K562 (cell line): ENCODE measurements around the gene DGKA. TPM values are rescaled to one million over a fixed set of nuclear protein-coding genes. Genes with fewer than 3 reads are reported as not detected.

Experiments used
- ARID2 ChIP-seq: fragments of 450-650 bp; IDR thresholded peaks from 2 replicates; pipeline ENCODE4 v1.6.1; 2017; ENCODE audit warnings: antibody characterized with exemption, mild to moderate bottlenecking
- BCOR ChIP-seq: fragments of 450-650 bp; IDR thresholded peaks from 2 replicates; pipeline ENCODE4 v1.6.1; 2016
- BRD4 ChIP-seq: fragments of 200-600 bp; sonication (generic); IDR thresholded peaks from 2 replicates; pipeline ENCODE4 v1.6.1; 2017; ENCODE audit warnings: inconsistent platforms
- C11orf30 ChIP-seq: fragments of 450-650 bp; IDR thresholded peaks from 2 replicates; pipeline ENCODE4 v1.6.1; 2016; ENCODE audit warnings: low read depth, mild to moderate bottlenecking
- EP400 ChIP-seq: fragments of 450-650 bp; IDR thresholded peaks from 2 replicates; pipeline ENCODE4 v1.6.1; 2017; ENCODE audit warnings: antibody characterized with exemption, mild to moderate bottlenecking, moderate library complexity
- EZH2 ChIP-seq: IDR thresholded peaks from 2 replicates; pipeline ENCODE4 v1.6.1; 2012; ENCODE audit warnings: low read depth, mild to moderate bottlenecking, inconsistent platforms, low read length, borderline replicate concordance
- HNRNPK ChIP-seq: fragments of 200-400 bp; formaldehyde crosslinking; IDR thresholded peaks from one replicate; pipeline ENCODE4 v1.6.1; 2018; ENCODE audit warnings: mild to moderate bottlenecking, low read depth, low read length; ENCODE audit not compliant: poor library complexity, severe bottlenecking
- KLF13 ChIP-seq: fragments of 450-650 bp; IDR thresholded peaks from 2 replicates; pipeline ENCODE4 v1.6.1; 2016; ENCODE audit warnings: missing genetic modification characterization, low read depth, mild to moderate bottlenecking, missing compliant biosample characterization, moderate library complexity, borderline replicate concordance
- LEF1 ChIP-seq: fragments of 450-650 bp; IDR thresholded peaks from 2 replicates; pipeline ENCODE4 v1.6.1; 2016; ENCODE audit warnings: mild to moderate bottlenecking
- MBD2 ChIP-seq: sonication (generic); IDR thresholded peaks from 2 replicates; pipeline ENCODE4 v1.6.1; 2016; ENCODE audit warnings: low read depth, borderline replicate concordance
- POLR2H ChIP-seq: IDR thresholded peaks from 2 replicates; pipeline ENCODE4 v1.6.1; 2016; ENCODE audit warnings: missing genetic modification characterization, low read depth, mild to moderate bottlenecking, control low read depth, missing compliant biosample characterization, moderate library complexity
- TBL1XR1 ChIP-seq, 2 experiments: IDR thresholded peaks; 2 replicates each; pipeline ENCODE4 v1.6.1; 2012; ENCODE audit warnings: improper control_type of control experiment in 2 of 2, low read length in 2 of 2, mild to moderate bottlenecking in 1 of 2
- TFAM ChIP-seq: fragments of 250-450 bp; sonication (Bioruptor Pico); conservative IDR thresholded peaks from 2 replicates; pipeline ENCODE4 v1.5.0; 2021; ENCODE audit warnings: mild to moderate bottlenecking, moderate library complexity
- ZNF239 ChIP-seq: fragments of 250-450 bp; sonication (Bioruptor Pico); IDR thresholded peaks from 2 replicates; pipeline ENCODE4 v1.4.0; 2020; ENCODE audit warnings: mild to moderate bottlenecking
- polyA plus RNA-seq, 8 experiments: library from polyadenylated mRNA; depleted of rRNA in 4 of 8; stranded (reverse) in 5 of 8; unstranded in 3 of 8; fragments of >200 nt; fragmentation: Nextera tagmentation in 2 of 8; fragmentation: Illumina TruSeq in 1 of 8; extraction: Ambion mirVana in 2 of 8; extraction: Trizol in 1 of 8; gene quantifications; 2 replicates each; pipeline versions ENCODE4 v1.2.1 to v1.2.3, GENCODE V29; 2011 to 2014; ENCODE audit warnings: inconsistent platforms in 1 of 8, missing spikeins in 1 of 8
- total RNA-seq, 7 experiments: library from RNA; depleted of rRNA in 6 of 7; stranded (reverse); fragments of >200 nt in 6 of 7; fragmentation: Illumina TruSeq in 2 of 7; extraction: Trizol in 2 of 7; gene quantifications; 2 replicates each; pipeline versions ENCODE4 v1.2.1 to v1.2.3, GENCODE V29; 2011 to 2021; ENCODE audit warnings: low replicate concordance in 1 of 7
- TF ChIP-seq, protein P1 (sequence below): sonication (generic); formaldehyde crosslinking; IDR thresholded peaks from 2 replicates; pipeline ENCODE4 v1.8.0; 2022; ENCODE audit warnings: missing genetic modification reagents, mild to moderate bottlenecking, moderate library complexity, borderline replicate concordance
- TF ChIP-seq, protein P2 (sequence below), 2 experiments: fragments of 200-800 bp in 1 of 2; sonication (Bioruptor generic) in 1 of 2; sonication (generic) in 1 of 2; formaldehyde crosslinking in 1 of 2; IDR thresholded peaks in 1 of 2; conservative IDR thresholded peaks in 1 of 2; 2 replicates each; pipeline versions ENCODE4 v1.5.0 to v1.6.1; 2016 to 2020; ENCODE audit warnings: missing compliant biosample characterization in 1 of 2, missing genetic modification characterization in 1 of 2, missing genetic modification reagents in 1 of 2
- TF ChIP-seq, protein P3 (sequence below), 2 experiments: fragments of 450-650 bp; conservative IDR thresholded peaks; 2 replicates each; pipeline ENCODE4 v1.6.1; 2017; ENCODE audit warnings: mild to moderate bottlenecking in 2 of 2, moderate library complexity in 2 of 2
- TF ChIP-seq, protein P4 (sequence below): fragments of 450-650 bp; IDR thresholded peaks from 2 replicates; pipeline ENCODE4 v1.6.1; 2018; ENCODE audit not compliant: partially characterized antibody

Gene DGKA
- total and polyA plus RNA-seq, 9 of the 15 experiments (the other 6 are each of a cell fraction or from before 2014, with no cell fraction given) = 3.4 to 12.4 (median 6.2) TPM

DNA sequence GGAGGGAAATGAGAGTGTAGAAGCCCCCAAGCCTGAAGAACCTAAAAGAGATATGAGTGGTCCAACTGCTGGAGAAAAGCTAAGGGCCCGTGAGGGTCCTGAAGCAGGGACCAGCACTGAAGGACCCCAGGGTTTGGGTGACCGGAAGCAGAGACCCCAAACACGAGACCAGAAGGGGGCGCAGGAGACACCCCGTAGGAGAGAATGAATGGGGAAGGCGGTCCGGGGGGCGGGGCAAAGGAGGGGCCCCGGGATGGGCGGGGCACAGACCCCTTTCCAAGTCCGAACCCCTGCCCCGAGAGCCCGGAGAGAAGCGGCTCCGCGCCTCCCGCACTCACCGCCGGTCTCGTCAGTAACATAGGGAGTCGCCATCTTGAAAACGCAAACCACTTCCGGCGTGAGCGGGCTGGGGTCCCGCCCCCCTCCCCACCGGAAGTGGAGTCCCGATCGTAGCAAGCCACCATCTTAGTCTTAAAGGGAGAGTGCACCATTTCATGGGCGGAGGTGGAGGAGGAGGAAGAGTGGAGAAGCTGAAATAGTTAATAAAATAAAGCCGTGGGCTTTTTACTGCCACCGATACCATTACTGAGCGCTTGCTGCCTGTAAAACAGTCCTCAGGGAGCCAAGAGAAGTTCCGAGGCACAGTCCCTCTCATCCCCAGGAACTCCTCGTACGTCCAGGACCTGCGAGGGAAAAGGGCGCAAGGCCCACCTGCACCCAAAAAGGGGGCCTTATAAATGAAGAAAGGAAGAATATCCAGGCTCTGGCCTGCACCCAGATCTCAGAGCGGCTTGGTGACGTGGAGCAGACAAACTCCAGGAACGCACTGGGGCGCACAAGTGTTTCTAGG is 4.0 kb upstream of the DGKA start (continued):
- TF ChIP-seq, protein P1, sequence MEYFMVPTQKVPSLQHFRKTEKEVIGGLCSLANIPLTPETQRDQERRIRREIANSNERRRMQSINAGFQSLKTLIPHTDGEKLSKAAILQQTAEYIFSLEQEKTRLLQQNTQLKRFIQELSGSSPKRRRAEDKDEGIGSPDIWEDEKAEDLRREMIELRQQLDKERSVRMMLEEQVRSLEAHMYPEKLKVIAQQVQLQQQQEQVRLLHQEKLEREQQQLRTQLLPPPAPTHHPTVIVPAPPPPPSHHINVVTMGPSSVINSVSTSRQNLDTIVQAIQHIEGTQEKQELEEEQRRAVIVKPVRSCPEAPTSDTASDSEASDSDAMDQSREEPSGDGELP (CRISPR knock-in tag) = peak; percentile 51; the same call in 1 of the 2 replicates
- peak; percentile 68 for TF ChIP-seq C11orf30
- TF ChIP-seq, protein P2, sequence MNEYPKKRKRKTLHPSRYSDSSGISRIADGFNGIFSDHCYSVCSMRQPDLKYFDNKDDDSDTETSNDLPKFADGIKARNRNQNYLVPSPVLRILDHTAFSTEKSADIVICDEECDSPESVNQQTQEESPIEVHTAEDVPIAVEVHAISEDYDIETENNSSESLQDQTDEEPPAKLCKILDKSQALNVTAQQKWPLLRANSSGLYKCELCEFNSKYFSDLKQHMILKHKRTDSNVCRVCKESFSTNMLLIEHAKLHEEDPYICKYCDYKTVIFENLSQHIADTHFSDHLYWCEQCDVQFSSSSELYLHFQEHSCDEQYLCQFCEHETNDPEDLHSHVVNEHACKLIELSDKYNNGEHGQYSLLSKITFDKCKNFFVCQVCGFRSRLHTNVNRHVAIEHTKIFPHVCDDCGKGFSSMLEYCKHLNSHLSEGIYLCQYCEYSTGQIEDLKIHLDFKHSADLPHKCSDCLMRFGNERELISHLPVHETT (CRISPR knock-in tag; conservative IDR thresholded peaks at IDR 0.05 in 1 of 2, IDR thresholded peaks at IDR 0.05 in 1 of 2) = peak in 1 of 2 experiments; percentile 100; a peak in 2 of 4 replicates
- no peak for TF ChIP-seq ZNF239 (CRISPR knock-in tag)
- TF ChIP-seq LEF1 = peak; percentile 62
- TF ChIP-seq, protein P3, sequence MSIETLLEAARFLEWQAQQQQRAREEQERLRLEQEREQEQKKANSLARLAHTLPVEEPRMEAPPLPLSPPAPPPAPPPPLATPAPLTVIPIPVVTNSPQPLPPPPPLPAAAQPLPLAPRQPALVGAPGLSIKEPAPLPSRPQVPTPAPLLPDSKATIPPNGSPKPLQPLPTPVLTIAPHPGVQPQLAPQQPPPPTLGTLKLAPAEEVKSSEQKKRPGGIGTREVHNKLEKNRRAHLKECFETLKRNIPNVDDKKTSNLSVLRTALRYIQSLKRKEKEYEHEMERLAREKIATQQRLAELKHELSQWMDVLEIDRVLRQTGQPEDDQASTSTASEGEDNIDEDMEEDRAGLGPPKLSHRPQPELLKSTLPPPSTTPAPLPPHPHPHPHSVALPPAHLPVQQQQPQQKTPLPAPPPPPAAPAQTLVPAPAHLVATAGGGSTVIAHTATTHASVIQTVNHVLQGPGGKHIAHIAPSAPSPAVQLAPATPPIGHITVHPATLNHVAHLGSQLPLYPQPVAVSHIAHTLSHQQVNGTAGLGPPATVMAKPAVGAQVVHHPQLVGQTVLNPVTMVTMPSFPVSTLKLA (conservative IDR thresholded peaks at IDR 0.05) = peak; percentile 71 to 84
- TF ChIP-seq BCOR = peak; percentile 61; the same call in 1 of the 2 replicates
- TF ChIP-seq TFAM (CRISPR knock-in tag) = no peak
- TF ChIP-seq POLR2H (tag) = 0 out of 2 replicates have a peak, but pooled peaks have one; percentile 0
- peak in 1 of 2 experiments; percentile 6; a peak in 1 of 4 replicates for TF ChIP-seq TBL1XR1 (IDR thresholded peaks at IDR 0.05; ENCODE audit: low read length in 2 of 2)
- 0 out of 2 replicates have a peak, but pooled peaks have one; percentile 9 for TF ChIP-seq MBD2
- TF ChIP-seq ARID2 = peak; percentile 74
- no peak for TF ChIP-seq HNRNPK
- TF ChIP-seq EP400 = peak; percentile 84
- no peak for TF ChIP-seq EZH2
- peak; percentile 69 for TF ChIP-seq KLF13 (tag)
- peak; percentile 59; the same call in 1 of the 2 replicates for TF ChIP-seq BRD4
- TF ChIP-seq, protein P4, sequence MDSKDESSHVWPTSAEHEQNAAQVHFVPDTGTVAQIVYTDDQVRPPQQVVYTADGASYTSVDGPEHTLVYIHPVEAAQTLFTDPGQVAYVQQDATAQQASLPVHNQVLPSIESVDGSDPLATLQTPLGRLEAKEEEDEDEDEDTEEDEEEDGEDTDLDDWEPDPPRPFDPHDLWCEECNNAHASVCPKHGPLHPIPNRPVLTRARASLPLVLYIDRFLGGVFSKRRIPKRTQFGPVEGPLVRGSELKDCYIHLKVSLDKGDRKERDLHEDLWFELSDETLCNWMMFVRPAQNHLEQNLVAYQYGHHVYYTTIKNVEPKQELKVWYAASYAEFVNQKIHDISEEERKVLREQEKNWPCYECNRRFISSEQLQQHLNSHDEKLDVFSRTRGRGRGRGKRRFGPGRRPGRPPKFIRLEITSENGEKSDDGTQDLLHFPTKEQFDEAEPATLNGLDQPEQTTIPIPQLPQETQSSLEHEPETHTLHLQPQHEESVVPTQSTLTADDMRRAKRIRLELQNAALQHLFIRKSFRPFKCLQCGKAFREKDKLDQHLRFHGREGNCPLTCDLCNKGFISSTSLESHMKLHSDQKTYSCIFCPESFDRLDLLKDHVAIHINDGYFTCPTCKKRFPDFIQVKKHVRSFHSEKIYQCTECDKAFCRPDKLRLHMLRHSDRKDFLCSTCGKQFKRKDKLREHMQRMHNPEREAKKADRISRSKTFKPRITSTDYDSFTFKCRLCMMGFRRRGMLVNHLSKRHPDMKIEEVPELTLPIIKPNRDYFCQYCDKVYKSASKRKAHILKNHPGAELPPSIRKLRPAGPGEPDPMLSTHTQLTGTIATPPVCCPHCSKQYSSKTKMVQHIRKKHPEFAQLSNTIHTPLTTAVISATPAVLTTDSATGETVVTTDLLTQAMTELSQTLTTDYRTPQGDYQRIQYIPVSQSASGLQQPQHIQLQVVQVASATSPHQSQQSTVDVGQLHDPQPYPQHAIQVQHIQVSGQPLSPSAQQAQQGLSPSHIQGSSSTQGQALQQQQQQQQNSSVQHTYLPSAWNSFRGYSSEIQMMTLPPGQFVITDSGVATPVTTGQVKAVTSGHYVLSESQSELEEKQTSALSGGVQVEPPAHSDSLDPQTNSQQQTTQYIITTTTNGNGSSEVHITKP = peak; percentile 86
